Stimulated activated CD4-positive, alpha-beta T cell treated with anti-CD3 and anti-CD28 coated beads, Interleukin-12 subunit alpha, Interleukin-12 subunit beta, amount 100 ng/mL, for 4 hours (primary cell): ENCODE results near the gene CAMTA1.

Experiments used
- DNase-seq: peaks from one replicate; pipeline ENCODE4 v3.0.0-alpha.2; 2020

The CAMTA1 gene

GRCh38 chr1:7333094-7333493, 547.8 kb downstream of the CAMTA1 start:
- DNase-seq: no peak

GRCh38 chr1:7333620-7334019, 548.4 kb downstream of the CAMTA1 start:
- DNase-seq: no peak

- no peak for DNase-seq
Observed at GRCh38 chr1:7334475-7335035, 549.3 kb downstream of the CAMTA1 start.

GRCh38 chr1:7335224-7335879, 550.1 kb downstream of the CAMTA1 start:
- no peak for DNase-seq

- DNase-seq: no peak
Observed at GRCh38 chr1:7338439-7338838, 553.2 kb downstream of the CAMTA1 start.

GRCh38 chr1:7339014-7339413, 553.8 kb downstream of the CAMTA1 start:
- DNase-seq: no peak

- no peak for DNase-seq
Observed at GRCh38 chr1:7339953-7340352, 554.7 kb downstream of the CAMTA1 start.

GRCh38 chr1:7341145-7341905, 556.1 kb downstream of the CAMTA1 start:
- no peak for DNase-seq

GRCh38 chr1:7343882-7344281, 558.6 kb downstream of the CAMTA1 start:
- no peak for DNase-seq

- no peak for DNase-seq
Observed at GRCh38 chr1:7344299-7344698, 559.0 kb downstream of the CAMTA1 start.

- DNase-seq: no peak
Observed at GRCh38 chr1:7345516-7345915, 560.3 kb downstream of the CAMTA1 start.

GRCh38 chr1:7346070-7346596, 560.9 kb downstream of the CAMTA1 start:
- DNase-seq: no peak

GRCh38 chr1:7346600-7347570, 561.6 kb downstream of the CAMTA1 start:
- DNase-seq: no peak

GRCh38 chr1:7348073-7348472, 562.8 kb downstream of the CAMTA1 start:
- DNase-seq: no peak

GRCh38 chr1:7348580-7348979, 563.3 kb downstream of the CAMTA1 start:
- no peak for DNase-seq

- DNase-seq: no peak
Observed at GRCh38 chr1:7350804-7351203, 565.5 kb downstream of the CAMTA1 start.

- DNase-seq: no peak
Observed at GRCh38 chr1:7351649-7352048, 566.4 kb downstream of the CAMTA1 start.

- no peak for DNase-seq
Observed at GRCh38 chr1:7352364-7352763, 567.1 kb downstream of the CAMTA1 start.

- DNase-seq: no peak
Observed at GRCh38 chr1:7352974-7353373, 567.7 kb downstream of the CAMTA1 start.

- DNase-seq: no peak
Observed at GRCh38 chr1:7355646-7356045, 570.4 kb downstream of the CAMTA1 start.

- no peak for DNase-seq
Observed at GRCh38 chr1:7356079-7356478, 570.8 kb downstream of the CAMTA1 start.

- no peak for DNase-seq
Observed at GRCh38 chr1:7358425-7358824, 573.2 kb downstream of the CAMTA1 start.

- no peak for DNase-seq
Observed at GRCh38 chr1:7360526-7360925, 575.3 kb downstream of the CAMTA1 start.
